Measurements from ENCODE around the gene DDX4. TPM values are rescaled to one million over a fixed set of nuclear protein-coding genes. Genes with fewer than 3 reads are reported as not detected.

The DDX4 gene
- not detected in 2 replicates for total RNA-seq

DNA sequence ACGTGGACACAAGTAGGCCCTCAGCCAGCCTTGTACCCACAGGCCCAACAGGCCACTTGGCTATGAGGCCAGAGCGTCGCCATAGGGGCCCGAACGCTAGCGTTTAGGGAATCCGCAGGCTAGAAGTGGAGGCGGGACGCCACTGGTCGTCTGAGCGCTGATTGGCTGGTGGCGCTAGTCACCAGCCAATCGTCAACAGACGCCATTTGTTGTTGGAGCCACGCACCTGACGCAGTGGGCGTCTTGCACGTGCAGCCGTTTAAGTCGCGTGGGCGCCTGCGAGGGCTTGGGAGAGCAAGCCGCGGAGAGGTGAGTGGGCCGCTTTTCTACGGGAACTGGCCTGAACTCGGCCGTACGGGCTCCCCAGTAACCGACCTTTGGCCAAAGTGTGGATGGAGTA is at the start of gene DDX4:
Gene DDX4, plus strand, starts transcription at position 269 of the 400 bp plus-strand sequence. CDS start 903 bp downstream, outside the sequence.

DNA sequence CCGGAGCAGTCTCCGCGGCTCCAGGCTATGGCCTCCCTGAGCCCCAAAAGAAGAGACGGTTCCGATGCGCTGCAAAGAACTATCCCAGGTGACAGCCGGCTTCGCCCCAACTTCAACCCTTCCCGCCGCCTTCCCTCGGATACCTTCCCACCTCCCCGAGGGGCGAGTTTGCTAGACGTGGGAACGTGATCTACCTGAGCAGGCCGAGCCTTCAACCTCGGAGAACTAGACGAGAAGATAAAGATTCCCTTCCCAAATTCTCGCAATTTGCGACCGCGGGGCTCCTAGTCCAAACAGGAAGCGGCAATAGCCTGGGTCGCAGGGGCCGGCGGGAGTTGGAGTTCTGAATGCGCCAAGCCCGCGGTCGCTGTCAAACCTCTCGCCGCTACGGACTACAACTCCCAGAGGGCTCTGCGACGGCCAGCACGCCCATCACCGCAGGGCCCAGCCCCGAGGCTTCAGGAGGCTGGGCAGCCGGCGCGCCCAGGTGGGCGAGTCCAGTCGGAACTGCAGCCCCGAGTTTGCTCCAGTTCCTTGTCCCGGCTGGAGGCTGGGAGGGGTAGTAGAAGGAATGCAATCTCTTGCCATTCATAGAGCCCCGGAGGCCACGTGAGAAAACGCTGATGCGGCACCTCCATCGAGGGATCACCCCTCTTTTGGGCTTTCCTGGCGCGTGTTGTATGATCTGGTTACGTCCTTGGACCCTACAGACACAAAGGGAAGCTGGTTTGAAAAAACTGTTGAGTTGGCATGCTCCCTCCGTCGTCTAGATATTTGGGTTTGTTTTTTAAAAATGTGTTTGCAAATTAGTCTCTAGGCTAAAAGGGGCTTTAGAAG is 25.6 kb upstream of the DDX4 start, which contains the start of gene SLC38A9:
Gene SLC38A9, minus strand, starts transcription at position 302 of the 837 bp plus-strand sequence. CDS start 14,366 bp downstream, outside the sequence.

DNA sequence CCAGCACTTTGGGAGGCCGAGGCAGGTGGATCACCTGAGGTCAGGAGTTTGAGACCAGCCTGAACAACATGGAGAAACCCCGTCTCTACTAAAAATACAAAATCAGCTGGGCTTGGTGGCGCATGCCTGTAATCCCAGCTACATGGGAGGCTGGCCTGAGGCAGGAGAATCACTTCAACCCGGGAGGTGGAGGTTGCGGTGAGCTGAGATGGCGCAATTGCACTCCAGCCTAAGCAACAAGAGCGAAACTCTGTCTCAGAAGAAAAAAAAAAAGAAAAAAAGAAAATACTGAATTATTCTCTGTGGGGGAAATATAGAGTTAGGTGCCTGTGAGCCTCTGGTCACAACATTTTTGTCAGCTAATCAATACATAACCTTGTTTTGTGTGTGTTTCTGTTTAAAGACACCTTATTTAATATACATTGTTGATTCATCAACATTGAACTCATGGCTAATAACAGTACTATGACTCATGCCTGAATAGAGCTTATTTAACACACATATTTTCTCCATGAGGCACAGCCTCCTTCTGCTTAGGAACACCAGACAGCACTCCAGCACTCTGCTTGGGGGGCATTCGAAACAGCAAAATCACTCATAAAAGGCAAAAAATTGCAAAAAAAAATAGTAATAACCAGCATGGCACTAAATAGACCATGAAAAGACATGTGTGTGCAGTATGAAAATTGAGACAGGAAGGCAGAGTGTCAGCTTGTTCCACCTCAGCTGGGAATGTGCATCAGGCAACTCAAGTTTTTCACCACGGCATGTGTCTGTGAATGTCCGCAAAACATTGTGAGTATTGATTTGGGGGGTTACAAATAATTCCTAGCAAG is 113.2 kb downstream of the DDX4 start, which contains the start of gene IL31RA:
Gene IL31RA, plus strand, starts transcription at position 519 of the 836 bp plus-strand sequence. Its CDS starts 214 bp downstream, at position 733.

Small RNAs within 50 kb of the gene (small RNA-seq; reads per million reads assigned to genes)
- gene AC016632.1 (ENCODE audit: low replicate concordance), result not detected
- not detected for gene RNA5SP183 (ENCODE audit: low replicate concordance)

Other genes with a start within 250 kb of the DDX4 start
- gene PLPP1, start 203.1 kb upstream of the DDX4 start, total RNA-seq, result 40.8 and 57.6 TPM in 2 replicates
- 57.7 and 88.2 TPM in 2 replicates for gene SLC38A9, start 25.7 kb upstream of the DDX4 start, total RNA-seq
- gene IL31RA, start 113.3 kb downstream of the DDX4 start, total RNA-seq, result 2.0 and 7.6 TPM in 2 replicates